PC-3 (cell line): Measurements from ENCODE around the gene GPR42. TPM values are rescaled to one million over a fixed set of nuclear protein-coding genes. Genes with fewer than 3 reads are reported as not detected.

ENCODE experiments used
- ATAC-seq: fragments of 200-7000 bp; cut with Tn5 transposase; 2 replicates; pipeline ENCODE4 v1.9.1; 2020; ENCODE audit warnings: mild to moderate bottlenecking, moderate library complexity
- BruUV-seq: library from RNA; stranded (reverse); fragments of 400-500 nt; replicated peaks from 2 replicates; lab custom pipeline; 2021; lab: Mats Ljungman, UMichigan
- CTCF ChIA-PET: fragments of 300-600 bp; sonication (Branson Sonifier 250); formaldehyde crosslinking; loops from one replicate; lab custom pipeline; 2022; ENCODE audit warnings: antibody characterized with exemption; lab: Charles Lee
- POLR2A ChIA-PET: fragments of 300-600 bp; sonication (Branson Sonifier 250); formaldehyde crosslinking; loops from one replicate; lab custom pipeline; 2022; ENCODE audit warnings: antibody characterized with exemption; ENCODE audit not compliant: unreplicated experiment; lab: Charles Lee
- DNase-seq: peaks from one replicate; pipeline ENCODE4 v3.0.0-alpha.2; 2015
- H2AFZ ChIP-seq: fragments of 300-600 bp; sonication (generic); 2 replicates; pipeline ENCODE4 v1.6.0; 2016; ENCODE audit warnings: antibody characterized with exemption, low read length
- H3F3A ChIP-seq: fragments of 300-600 bp; sonication (generic); one replicate; pipeline ENCODE4 v1.6.0; 2017; ENCODE audit warnings: antibody characterized with exemption, low read length, control low read depth, mild to moderate bottlenecking; ENCODE audit not compliant: unreplicated experiment
- H3K27ac ChIP-seq: fragments of 300-600 bp; sonication (generic); 2 replicates; pipeline ENCODE4 v1.5.1; 2016; ENCODE audit warnings: mild to moderate bottlenecking, low read length
- H3K27me3 ChIP-seq: fragments of 300-600 bp; sonication (generic); 2 replicates; pipeline ENCODE4 v1.6.1; 2016; ENCODE audit warnings: low read length, mixed read lengths
- H3K36me3 ChIP-seq: fragments of 300-600 bp; sonication (generic); 2 replicates; pipeline ENCODE4 v1.6.1; 2016; ENCODE audit warnings: low read depth, mixed run types, low read length, mixed read lengths
- H3K4me1 ChIP-seq: fragments of 300-600 bp; sonication (generic); 2 replicates; pipeline ENCODE4 v1.5.1; 2016; ENCODE audit warnings: low read length; ENCODE audit not compliant: insufficient read depth
- H3K4me2 ChIP-seq: fragments of 300-600 bp; sonication (generic); 2 replicates; pipeline ENCODE4 v1.6.0; 2016; ENCODE audit warnings: low read length
- H3K4me3 ChIP-seq: fragments of 300-600 bp; sonication (generic); 2 replicates; pipeline ENCODE4 v1.5.1; 2016; ENCODE audit warnings: mild to moderate bottlenecking, low read length, mixed read lengths
- H3K79me2 ChIP-seq: fragments of 300-600 bp; sonication (generic); 2 replicates; pipeline ENCODE4 v1.6.1; 2017; ENCODE audit warnings: low read length, mixed read lengths
- H3K9ac ChIP-seq: fragments of 300-600 bp; sonication (generic); 2 replicates; pipeline ENCODE4 v1.6.0; 2016; ENCODE audit warnings: mild to moderate bottlenecking, low read length
- H3K9me2 ChIP-seq: fragments of 300-600 bp; sonication (generic); replicated peaks from 2 replicates; pipeline ENCODE4 v1.6.1; 2016; ENCODE audit warnings: mixed run types, low read length, mixed read lengths
- H3K9me3 ChIP-seq: fragments of 300-600 bp; sonication (generic); 2 replicates; pipeline ENCODE4 v1.6.1; 2016; ENCODE audit warnings: low read length, mixed read lengths
- H4K20me1 ChIP-seq: fragments of 300-600 bp; sonication (generic); 2 replicates; pipeline ENCODE4 v1.6.1; 2016; ENCODE audit warnings: low read length, mixed read lengths
- CTCF ChIP-seq: fragments of 300-600 bp; sonication (generic); conservative IDR thresholded peaks from 2 replicates; pipeline ENCODE4 v1.5.1; 2017; ENCODE audit warnings: antibody characterized with exemption, low read depth, mild to moderate bottlenecking, low read length
- EZH2 ChIP-seq: fragments of 300-600 bp; sonication (generic); IDR thresholded peaks from one replicate; pipeline ENCODE4 v1.6.1; 2017; ENCODE audit warnings: antibody characterized with exemption, mild to moderate bottlenecking, low read length; ENCODE audit not compliant: unreplicated experiment
- EZH2phosphoT487 ChIP-seq: fragments of 300-600 bp; sonication (generic); IDR thresholded peaks from 2 replicates; pipeline ENCODE4 v1.6.1; 2018; ENCODE audit warnings: mild to moderate bottlenecking, antibody characterized with exemption, low read length, borderline replicate concordance
- intact Hi-C: fragments of 100-400 bp; cut with micrococcal nuclease; formaldehyde crosslinking; loops from 2 replicates; pipeline ENCODE4 v1.9.0; 2023
- total RNA-seq: library from RNA; depleted of rRNA; stranded (reverse); fragments of >200 nt; gene quantifications from 2 replicates; pipeline ENCODE4 v1.2.3, GENCODE V29; 2014

The GPR42 gene
- total RNA-seq, 1 experiment from 2014 or later = not detected

GRCh38 chr19:35334144-35334753, 36.6 kb upstream of the GPR42 start:
- TF ChIP-seq EZH2 = no peak
- TF ChIP-seq CTCF = no peak
- TF ChIP-seq EZH2phosphoT487 = no peak
- Histone ChIP-seq H3K9me3 (no peaks in the 10 kb centered on the region), H3K27me3 (no peaks in the 10 kb centered on the region), H3K9me2 (no peaks in the 10 kb centered on the region), H3K9ac (no peak overlapping the region), H3K4me1 (no peaks in the 10 kb centered on the region), H3K4me2 (no peak overlapping the region), H3K27ac (no peak overlapping the region), H3K4me3 (no peak overlapping the region), H3F3A (no peaks in the 10 kb centered on the region), H4K20me1 (no peaks in the 10 kb centered on the region), H3K79me2 (no peaks in the 10 kb centered on the region), H2AFZ (no peak overlapping the region), H3K36me3 (no peaks in the 10 kb centered on the region)
- no peak for DNase-seq
- intact Hi-C loops = no loop called here
- no TSS peak for BruUV-seq
- ChIA-PET CTCF (no interaction called here), POLR2A (no interaction called here)
- no peak for ATAC-seq

GRCh38 chr19:35336166-35336955, 34.5 kb upstream of the GPR42 start:
- Histone ChIP-seq H3F3A (no peaks in the 10 kb centered on the region), H3K9me3 (no peaks in the 10 kb centered on the region)
- CTCF ChIA-PET = no interaction called here

More at GRCh38 chr19:35336166-35336955, 34.5 kb upstream of the GPR42 start:
- H3K27me3 ChIP-seq = no peaks in the 10 kb centered on the region
- BruUV-seq = no TSS peak
- no peak overlapping the region for H3K4me3 ChIP-seq
- H3K79me2 ChIP-seq = no peaks in the 10 kb centered on the region
- no peaks in the 10 kb centered on the region for H3K36me3 ChIP-seq
- H3K27ac ChIP-seq = no peak overlapping the region
- intact Hi-C loops = no loop called here
- DNase-seq (no peak), ATAC-seq (no peak)
- H3K4me1 ChIP-seq = no peaks in the 10 kb centered on the region
- H3K9ac ChIP-seq = no peak overlapping the region
- H3K9me2 ChIP-seq = no peaks in the 10 kb centered on the region
- H3K4me2 ChIP-seq = no peak overlapping the region
- no peaks in the 10 kb centered on the region for H4K20me1 ChIP-seq
- TF ChIP-seq EZH2phosphoT487 = no peak
- TF ChIP-seq CTCF = no peak
- POLR2A ChIA-PET = no interaction called here
- no peak overlapping the region for H2AFZ ChIP-seq
